ENCODE results near the gene SCYGR4. TPM values are rescaled to one million over a fixed set of nuclear protein-coding genes. Genes with fewer than 3 reads are reported as not detected.
"Not testable (repeated sequence)": the region's sequence is repeated elsewhere in the genome, so short reads cannot be mapped to it uniquely, and the experiment has no call there.

Gene SCYGR4
- total RNA-seq, 5 donors from 2014 or later (not counting 1 experiment from before 2014, with no cell fraction given) = not detected

GRCh38 chr2:227655454-227655853 lies 38.2 kb downstream of the SCYGR4 start:
- WGBS (ENCODE audit: insufficient coverage) = 50% methylated on average over 1 of the region's 1 CpG

GRCh38 chr2:227657199-227657845 lies 40.0 kb downstream of the SCYGR4 start:
- Mint-ChIP-seq H3K9me3 (no peaks in the 10 kb centered on the region), H3K4me1 (no peaks in the 10 kb centered on the region), H3K27ac (no peak overlapping the region), H3K4me3 (no peak overlapping the region), H3K27me3 (peaks cover 2 to 3% of the 10 kb centered on the region in 2 donors), H3K36me3 (no peaks in the 10 kb centered on the region)
- no peaks in the 10 kb centered on the region for H3K4me1 ChIP-seq (ENCODE audit: control insufficient read depth in 1 of 2, extremely low read depth in 1 of 2, insufficient read depth in 2 of 2, low read length in 2 of 2)
- H3K4me3 ChIP-seq (ENCODE audit: control insufficient read depth in 1 of 2, extremely low read depth in 1 of 2, low read length in 1 of 2) = no peak overlapping the region
- no peaks in the 10 kb centered on the region for H3K36me3 ChIP-seq (ENCODE audit: control insufficient read depth in 2 of 2, extremely low read depth in 1 of 2, insufficient read depth in 1 of 2, low read length in 1 of 2)
- DNase-seq (no peak), ATAC-seq (replicated peaks in 1 of 4) (no peak)
- ChIA-PET CTCF (interaction anchor here (0.6 to 2.5 kb wide), 8 partner anchors 38 to 234 kb away, joined by 3 to 10 read pairs (median 4); no protein-coding TSS in a partner anchor), POLR2A (no interaction called here)
- no peaks in the 10 kb centered on the region for H3K27me3 ChIP-seq (replicated peaks in 1 of 2; ENCODE audit: control insufficient read depth in 2 of 2, extremely low read depth in 1 of 2, insufficient read depth in 2 of 2, low read length in 1 of 2)
- no peaks in the 10 kb centered on the region for H3K9me3 ChIP-seq
- no peak overlapping the region for H3K27ac ChIP-seq (ENCODE audit: low read length)
- WGBS (ENCODE audit: insufficient coverage) = no CpG with 5 or more reads among the region's 8 CpGs

More at GRCh38 chr2:227655454-227655853, 38.2 kb downstream of the SCYGR4 start:
- Mint-ChIP-seq H3K36me3 (no peaks in the 10 kb centered on the region), H3K4me3 (no peak overlapping the region), H3K27me3 (peaks cover 2 to 5% of the 10 kb centered on the region in 2 donors), H3K9me3 (no peaks in the 10 kb centered on the region), H3K4me1 (no peaks in the 10 kb centered on the region), H3K27ac (no peak overlapping the region)
- DNase-seq (no peak), ATAC-seq (replicated peaks in 1 of 4) (no peak)
- Histone ChIP-seq H3K27me3 (replicated peaks in 1 of 2; ENCODE audit: control insufficient read depth in 2 of 2, extremely low read depth in 1 of 2, insufficient read depth in 2 of 2, low read length in 1 of 2) (no peaks in the 10 kb centered on the region), H3K9me3 (no peaks in the 10 kb centered on the region), H3K27ac (ENCODE audit: low read length) (no peak overlapping the region), H3K4me1 (ENCODE audit: control insufficient read depth in 1 of 2, extremely low read depth in 1 of 2, insufficient read depth in 2 of 2, low read length in 2 of 2) (no peaks in the 10 kb centered on the region), H3K4me3 (ENCODE audit: control insufficient read depth in 1 of 2, extremely low read depth in 1 of 2, low read length in 1 of 2) (no peak overlapping the region), H3K36me3 (ENCODE audit: control insufficient read depth in 2 of 2, extremely low read depth in 1 of 2, insufficient read depth in 1 of 2, low read length in 1 of 2) (no peaks in the 10 kb centered on the region)
- ChIA-PET CTCF (no interaction called here), POLR2A (no interaction called here)

- ATAC-seq (replicated peaks in 1 of 4) = no peak
- Mint-ChIP-seq H3K27ac (no peak overlapping the region), H3K4me1 (no peaks in the 10 kb centered on the region), H3K36me3 (no peaks in the 10 kb centered on the region), H3K27me3 (peaks cover 2 to 3% of the 10 kb centered on the region in 2 donors), H3K4me3 (no peak overlapping the region), H3K9me3 (no peaks in the 10 kb centered on the region)
- no peaks in the 10 kb centered on the region for H3K36me3 ChIP-seq (ENCODE audit: control insufficient read depth in 2 of 2, extremely low read depth in 1 of 2, insufficient read depth in 1 of 2, low read length in 1 of 2)
- H3K9me3 ChIP-seq = no peaks in the 10 kb centered on the region
- no peak overlapping the region for H3K4me3 ChIP-seq (ENCODE audit: control insufficient read depth in 1 of 2, extremely low read depth in 1 of 2, low read length in 1 of 2)
- H3K4me1 ChIP-seq (ENCODE audit: control insufficient read depth in 1 of 2, extremely low read depth in 1 of 2, insufficient read depth in 2 of 2, low read length in 2 of 2) = no peaks in the 10 kb centered on the region
- ChIA-PET POLR2A (no interaction called here), CTCF (no interaction called here)
- H3K27me3 ChIP-seq (replicated peaks in 1 of 2; ENCODE audit: control insufficient read depth in 2 of 2, extremely low read depth in 1 of 2, insufficient read depth in 2 of 2, low read length in 1 of 2) = peaks cover 0 to 2% of the 10 kb centered on the region in 2 experiments
- WGBS (ENCODE audit: insufficient coverage) = no CpG with 5 or more reads among the region's 7 CpGs
- no peak overlapping the region for H3K27ac ChIP-seq (ENCODE audit: low read length)
- no peak for DNase-seq
These were observed 43.8 kb downstream of the SCYGR4 start for GRCh38 chr2:227661025-227661649.

GRCh38 chr2:227661827-227662226 lies 44.5 kb downstream of the SCYGR4 start:
- ChIA-PET POLR2A (no interaction called here), CTCF (no interaction called here)
- H3K36me3 Mint-ChIP-seq = no peaks in the 10 kb centered on the region
- no peaks in the 10 kb centered on the region for H3K9me3 Mint-ChIP-seq
- no peak overlapping the region for H3K4me3 ChIP-seq (ENCODE audit: control insufficient read depth in 1 of 2, extremely low read depth in 1 of 2, low read length in 1 of 2)
- H3K27ac Mint-ChIP-seq = no peak overlapping the region
- no peak for ATAC-seq (replicated peaks in 1 of 4)
- peaks cover 3% of the 10 kb centered on the region in 2 donors for H3K27me3 Mint-ChIP-seq
- no peaks in the 10 kb centered on the region for H3K4me1 ChIP-seq (ENCODE audit: control insufficient read depth in 1 of 2, extremely low read depth in 1 of 2, insufficient read depth in 2 of 2, low read length in 2 of 2)
- no peak overlapping the region for H3K27ac ChIP-seq (ENCODE audit: low read length)
- H3K4me3 Mint-ChIP-seq = no peak overlapping the region
- peaks cover 0 to 2% of the 10 kb centered on the region in 2 experiments for H3K27me3 ChIP-seq (replicated peaks in 1 of 2; ENCODE audit: control insufficient read depth in 2 of 2, extremely low read depth in 1 of 2, insufficient read depth in 2 of 2, low read length in 1 of 2)
- H3K9me3 ChIP-seq = no peaks in the 10 kb centered on the region
- H3K36me3 ChIP-seq (ENCODE audit: control insufficient read depth in 2 of 2, extremely low read depth in 1 of 2, insufficient read depth in 1 of 2, low read length in 1 of 2) = no peaks in the 10 kb centered on the region
- DNase-seq = no peak
- H3K4me1 Mint-ChIP-seq = no peaks in the 10 kb centered on the region
- 70% methylated on average over 2 of the region's 3 CpGs for WGBS (ENCODE audit: insufficient coverage)

GRCh38 chr2:227665189-227665940 lies 48.1 kb downstream of the SCYGR4 start:
- H3K4me3 ChIP-seq (ENCODE audit: control insufficient read depth in 1 of 2, extremely low read depth in 1 of 2, low read length in 1 of 2) = no peak overlapping the region
- no peak for DNase-seq
- ATAC-seq (replicated peaks in 1 of 4) = no peak
- 76% methylated on average over 2 of the region's 6 CpGs for WGBS (ENCODE audit: insufficient coverage)
- H3K27ac Mint-ChIP-seq = no peak overlapping the region
- no peaks in the 10 kb centered on the region for H3K9me3 ChIP-seq
- H3K36me3 Mint-ChIP-seq = no peaks in the 10 kb centered on the region
- no peaks in the 10 kb centered on the region for H3K9me3 Mint-ChIP-seq
- no peaks in the 10 kb centered on the region for H3K4me1 ChIP-seq (ENCODE audit: control insufficient read depth in 1 of 2, extremely low read depth in 1 of 2, insufficient read depth in 2 of 2, low read length in 2 of 2)
- peaks cover 0 to 2% of the 10 kb centered on the region in 2 experiments for H3K27me3 ChIP-seq (replicated peaks in 1 of 2; ENCODE audit: control insufficient read depth in 2 of 2, extremely low read depth in 1 of 2, insufficient read depth in 2 of 2, low read length in 1 of 2)
- H3K27ac ChIP-seq (ENCODE audit: low read length) = no peak overlapping the region
- no peaks in the 10 kb centered on the region for H3K36me3 ChIP-seq (ENCODE audit: control insufficient read depth in 2 of 2, extremely low read depth in 1 of 2, insufficient read depth in 1 of 2, low read length in 1 of 2)
- CTCF ChIA-PET = no interaction called here
- H3K4me1 Mint-ChIP-seq = no peaks in the 10 kb centered on the region
- H3K27me3 Mint-ChIP-seq = peaks cover 2 to 3% of the 10 kb centered on the region in 2 donors
- no peak overlapping the region for H3K4me3 Mint-ChIP-seq
- POLR2A ChIA-PET = interaction anchor here in 1 of 2 donors (0.6 kb wide), 1 partner anchor 1400 kb away, joined by 7 read pairs; no protein-coding TSS in a partner anchor

GRCh38 chr2:227666631-227667170 lies 49.4 kb downstream of the SCYGR4 start, which contains the start of gene SCYGR5:
Gene SCYGR5 (plus strand): TSS chr2:227666804. CDS start chr2:227666804, 0 bp downstream.
- H3K27ac Mint-ChIP-seq; H3K27me3 Mint-ChIP-seq; H3K4me1 Mint-ChIP-seq; H3K4me3 Mint-ChIP-seq; CTCF ChIA-PET; ATAC-seq (replicated peaks in 1 of 4); H3K27me3 ChIP-seq (replicated peaks in 1 of 2; ENCODE audit: control insufficient read depth in 2 of 2, extremely low read depth in 1 of 2, insufficient read depth in 2 of 2, low read length in 1 of 2); H3K9me3 Mint-ChIP-seq; H3K9me3 ChIP-seq; H3K4me1 ChIP-seq (ENCODE audit: control insufficient read depth in 1 of 2, extremely low read depth in 1 of 2, insufficient read depth in 2 of 2, low read length in 2 of 2); DNase-seq; POLR2A ChIA-PET; H3K36me3 Mint-ChIP-seq; H3K4me3 ChIP-seq (ENCODE audit: control insufficient read depth in 1 of 2, extremely low read depth in 1 of 2, low read length in 1 of 2); H3K27ac ChIP-seq (ENCODE audit: low read length); H3K36me3 ChIP-seq (ENCODE audit: control insufficient read depth in 2 of 2, extremely low read depth in 1 of 2, insufficient read depth in 1 of 2, low read length in 1 of 2): not testable (repeated sequence)
- 86% methylated on average over 11 of the region's 13 CpGs for WGBS (ENCODE audit: insufficient coverage)

All from T-cell (primary cell).